GM23338 (cell line): ENCODE results near the gene ATAD2B. TPM values are rescaled to one million over a fixed set of nuclear protein-coding genes. Genes with fewer than 3 reads are reported as not detected.

ENCODE experiments used
- ATAC-seq: fragments of 200-7000 bp; cut with Tn5 transposase; 3 replicates; pipeline ENCODE4 v1.9.1; 2020
- DNase-seq: peaks from one replicate; pipeline ENCODE4 v3.0.0-alpha.2; 2015; ENCODE audit warnings: low spot score
- H2AFZ ChIP-seq: fragments of 200-600 bp; sonication (generic); 2 replicates; pipeline ENCODE4 v1.8.0; 2016; ENCODE audit warnings: antibody characterized with exemption, mild to moderate bottlenecking, moderate library complexity
- H3F3A ChIP-seq: fragments of 200-600 bp; sonication (generic); replicated peaks from 2 replicates; pipeline ENCODE4 v1.8.0; 2017; ENCODE audit warnings: antibody characterized with exemption, mixed run types, low read depth
- H3K27ac ChIP-seq: fragments of 200-600 bp; sonication (generic); 2 replicates; pipeline ENCODE4 v1.6.1; 2016; ENCODE audit warnings: low read depth
- H3K27me3 ChIP-seq: fragments of 200-600 bp; sonication (generic); 2 replicates; pipeline ENCODE4 v1.8.0; 2016; ENCODE audit warnings: mild to moderate bottlenecking, mixed run types, moderate library complexity; ENCODE audit not compliant: insufficient read depth
- H3K36me3 ChIP-seq: fragments of 200-600 bp; sonication (generic); 2 replicates; pipeline ENCODE4 v1.8.0; 2016; ENCODE audit warnings: mild to moderate bottlenecking; ENCODE audit not compliant: insufficient read depth
- H3K4me1 ChIP-seq: fragments of 200-600 bp; sonication (generic); 2 replicates; pipeline ENCODE4 v1.8.0; 2016; ENCODE audit warnings: mild to moderate bottlenecking, moderate library complexity; ENCODE audit not compliant: insufficient read depth
- H3K4me2 ChIP-seq: fragments of 200-600 bp; sonication (generic); 2 replicates; pipeline ENCODE4 v1.7.1; 2017; ENCODE audit warnings: mixed run types
- H3K4me3 ChIP-seq: fragments of 200-600 bp; sonication (generic); 2 replicates; pipeline ENCODE4 v1.6.1; 2016; ENCODE audit warnings: mixed run types
- H3K79me2 ChIP-seq: fragments of 200-600 bp; sonication (generic); replicated peaks from 2 replicates; pipeline ENCODE4 v1.8.0; 2017; ENCODE audit warnings: mild to moderate bottlenecking; ENCODE audit not compliant: insufficient read depth
- H3K9me2 ChIP-seq: fragments of 200-600 bp; sonication (generic); 2 replicates; pipeline ENCODE4 v1.8.0; 2017; ENCODE audit not compliant: insufficient read depth
- H4K20me1 ChIP-seq: fragments of 200-600 bp; sonication (generic); replicated peaks from 2 replicates; pipeline ENCODE4 v1.8.0; 2017; ENCODE audit warnings: mild to moderate bottlenecking; ENCODE audit not compliant: insufficient read depth
- H3K27ac Mint-ChIP-seq: 2 replicates; pipeline ENCODE4 v1.8.0; 2020; ENCODE audit warnings: inconsistent platforms, mild to moderate bottlenecking, moderate library complexity, mixed read lengths
- H3K27me3 Mint-ChIP-seq: 3 replicates; pipeline ENCODE4 v1.8.0; 2022; ENCODE audit warnings: low read depth, mild to moderate bottlenecking, moderate library complexity, mixed read lengths, inconsistent platforms; ENCODE audit not compliant: insufficient read depth, poor library complexity
- H3K36me3 Mint-ChIP-seq: 3 replicates; pipeline ENCODE4 v1.8.0; 2021; ENCODE audit warnings: low read depth, mild to moderate bottlenecking, inconsistent platforms, moderate library complexity, mixed read lengths
- H3K4me1 Mint-ChIP-seq: 3 replicates; pipeline ENCODE4 v1.8.0; 2020; ENCODE audit warnings: mild to moderate bottlenecking, inconsistent platforms, mixed read lengths
- H3K4me3 Mint-ChIP-seq: 3 replicates; pipeline ENCODE4 v1.8.0; 2021; ENCODE audit warnings: moderate library complexity, mild to moderate bottlenecking, inconsistent platforms, mixed read lengths
- H3K9me3 Mint-ChIP-seq: 3 replicates; pipeline ENCODE4 v1.8.0; 2020; ENCODE audit warnings: moderate library complexity, mild to moderate bottlenecking, inconsistent platforms, mixed read lengths
- CTCF ChIP-seq, 2 experiments: fragments of 200-600 bp in 1 of 2; sonication (generic) in 1 of 2; conservative IDR thresholded peaks; 2 replicates each; pipeline versions ENCODE4 v1.5.1 to v1.6.1; 2016 to 2017; ENCODE audit warnings: antibody characterized with exemption in 2 of 2, low read depth in 2 of 2, mild to moderate bottlenecking in 2 of 2, moderate library complexity in 1 of 2
- EZH2 ChIP-seq: fragments of 200-600 bp; sonication (generic); IDR thresholded peaks from one replicate; pipeline ENCODE4 v1.8.0; 2017; ENCODE audit warnings: antibody characterized with exemption, mild to moderate bottlenecking, low read depth; ENCODE audit not compliant: unreplicated experiment
- JUNB ChIP-seq: IDR thresholded peaks from one replicate; pipeline ENCODE4 v1.6.1; 2016; ENCODE audit warnings: antibody characterized with exemption; ENCODE audit not compliant: unreplicated experiment
- NANOG ChIP-seq: IDR thresholded peaks from 2 replicates; pipeline ENCODE4 v1.6.1; 2016; ENCODE audit warnings: antibody characterized with exemption, borderline replicate concordance
- POLR2AphosphoS5 ChIP-seq: IDR thresholded peaks from 2 replicates; pipeline ENCODE4 v1.6.1; 2016; ENCODE audit warnings: antibody characterized with exemption, low read depth
- STAT1 ChIP-seq: IDR thresholded peaks from one replicate; pipeline ENCODE4 v1.6.1; 2016; ENCODE audit warnings: antibody characterized with exemption; ENCODE audit not compliant: unreplicated experiment
- ZNF331 ChIP-seq: fragments of 250-450 bp; sonication (Bioruptor Pico); IDR thresholded peaks from 2 replicates; pipeline ENCODE4 v1.5.0; 2020; ENCODE audit warnings: low read depth, mild to moderate bottlenecking, moderate library complexity
- ZNF462 ChIP-seq: fragments of 250-450 bp; sonication (Bioruptor Pico); IDR thresholded peaks from 2 replicates; pipeline ENCODE4 v1.5.0; 2020; ENCODE audit warnings: mild to moderate bottlenecking, moderate library complexity
- polyA plus RNA-seq: library from polyadenylated mRNA; unstranded; fragments of >200 nt; fragmentation: Nextera tagmentation; extraction: Ambion mirVana; gene quantifications from 2 replicates; pipeline ENCODE4 v1.2.1, GENCODE V29; 2016
- total RNA-seq: library from RNA; depleted of rRNA; stranded (reverse); fragments of >200 nt; shearing (Covaris generic); gene quantifications from 2 replicates; pipeline ENCODE4 v1.2.3, GENCODE V29; 2014

Gene ATAD2B
- total and polyA plus RNA-seq, 2 experiments from 2014 or later: 12.4 to 19.3 TPM

- TF ChIP-seq ZNF462 (no peak), NANOG (no peak)
Measured at GRCh38 chr2:23836971-23837565, 89.9 kb downstream of the ATAD2B start (continued).

- H3K27me3 Mint-ChIP-seq: peaks cover 2% of the 10 kb centered on the region
- H3K79me2 ChIP-seq: no peaks in the 10 kb centered on the region
- H4K20me1 ChIP-seq: no peaks in the 10 kb centered on the region
- H3K4me3 Mint-ChIP-seq: no peak overlapping the region
- H3K4me2 ChIP-seq: no peak overlapping the region
- H3K4me1 Mint-ChIP-seq: no peaks in the 10 kb centered on the region
- ATAC-seq (no peak), DNase-seq (no peak)
- H3F3A ChIP-seq: no peaks in the 10 kb centered on the region
- H3K4me3 ChIP-seq: no peak overlapping the region
- no peak overlapping the region for H3K27ac ChIP-seq
- H3K9me3 Mint-ChIP-seq: peaks cover 24% of the 10 kb centered on the region; the same call in 2 of the 3 replicates
- H2AFZ ChIP-seq: no peak overlapping the region
- H3K4me1 ChIP-seq: no peaks in the 10 kb centered on the region
- H3K36me3 ChIP-seq: no peaks in the 10 kb centered on the region
- H3K9me2 ChIP-seq: no peaks in the 10 kb centered on the region
- H3K36me3 Mint-ChIP-seq: peaks cover 36% of the 10 kb centered on the region
- no peak overlapping the region for H3K27ac Mint-ChIP-seq
- H3K27me3 ChIP-seq: no peaks in the 10 kb centered on the region
- TF ChIP-seq ZNF462 (no peak), ZNF331 (CRISPR knock-in tag) (no peak), CTCF (conservative IDR thresholded peaks at IDR 0.05; ENCODE audit: low read depth in 2 of 2) (no peak), EZH2 (no peak), POLR2AphosphoS5 (no peak), STAT1 (no peak), JUNB (no peak)
Measured at GRCh38 chr2:23836505-23836904, 90.4 kb downstream of the ATAD2B start.
